H1 (cell line): ENCODE data around the gene OMP. TPM values are rescaled to one million over a fixed set of nuclear protein-coding genes. Genes with fewer than 3 reads are reported as not detected.
A peak's percentile ranks its signal among the peaks of the same experiment; 100 is the strongest.

Source experiments
- CTCF ChIA-PET: fragments of 300-600 bp; sonication (Branson Sonifier 250); formaldehyde crosslinking; loops from one replicate; lab custom pipeline; 2021; ENCODE audit not compliant: partially characterized antibody; lab: Charles Lee
- POLR2A ChIA-PET: fragments of 300-600 bp; sonication (Branson Sonifier 250); formaldehyde crosslinking; loops from one replicate; lab custom pipeline; 2021; ENCODE audit warnings: inconsistent platforms; ENCODE audit not compliant: partially characterized antibody; lab: Charles Lee
- DNase-seq, 2 experiments: peaks; one replicate each; pipeline versions ENCODE4 v3.0.0 to v3.0.0-alpha.2; 2010 to 2022; ENCODE audit warnings: low spot score in 2 of 2, low read depth in 1 of 2, mixed read lengths in 1 of 2
- FAIRE-seq: peaks from 2 replicates; lab custom pipeline; 2011; peaks lifted over from hg19 to GRCh38; lab: Jason Lieb, UNC
- H2AFZ ChIP-seq: 2 replicates; pipeline ENCODE4 v1.8.1; 2012; ENCODE audit warnings: low read length, inconsistent platforms
- H2AK5ac ChIP-seq: 2 replicates; pipeline ENCODE4 v1.6.1; 2013; ENCODE audit warnings: low read depth, low read length
- H2BK120ac ChIP-seq: replicated peaks from 2 replicates; pipeline ENCODE3; 2013; ENCODE audit warnings: low read depth, low read length, inconsistent platforms
- H2BK12ac ChIP-seq: 2 replicates; pipeline ENCODE4 v1.6.1; 2013; ENCODE audit warnings: low read depth, low read length
- H2BK15ac ChIP-seq: 2 replicates; pipeline ENCODE4 v1.6.1; 2013; ENCODE audit warnings: low read length
- H2BK20ac ChIP-seq: 2 replicates; pipeline ENCODE4 v1.6.1; 2013; ENCODE audit warnings: low read length
- H2BK5ac ChIP-seq: 2 replicates; pipeline ENCODE4 v1.6.1; 2013; ENCODE audit warnings: low read depth, low read length
- H3K14ac ChIP-seq: 2 replicates; pipeline ENCODE4 v1.6.1; 2013; ENCODE audit warnings: inconsistent platforms; ENCODE audit not compliant: insufficient read length
- H3K18ac ChIP-seq: 2 replicates; pipeline ENCODE4 v1.6.1; 2013; ENCODE audit warnings: low read length; ENCODE audit errors: extremely low read depth
- H3K23ac ChIP-seq: 2 replicates; pipeline ENCODE4 v1.6.1; 2013; ENCODE audit warnings: inconsistent platforms; ENCODE audit not compliant: insufficient read length
- H3K23me2 ChIP-seq: 2 replicates; pipeline ENCODE4 v1.6.1; 2013; ENCODE audit warnings: low read depth, low read length
- H3K27ac ChIP-seq: 2 replicates; pipeline ENCODE4 v1.6.1; 2011; ENCODE audit warnings: low read depth, low read length, inconsistent platforms
- H3K27me3 ChIP-seq, 4 experiments: replicated peaks in 1 of 4; 1 replicate in 1 of 4; 2 replicates in 3 of 4; pipeline versions ENCODE4 v1.6.1 to v1.8.1; 2011 to 2013; ENCODE audit warnings: low read length in 3 of 4, mild to moderate bottlenecking in 3 of 4, inconsistent platforms in 2 of 4, mixed read lengths in 2 of 4, moderate library complexity in 1 of 4; ENCODE audit not compliant: control insufficient read depth in 3 of 4, insufficient read depth in 3 of 4; ENCODE audit errors: extremely low read depth in 1 of 4
- H3K36me3 ChIP-seq, 4 experiments: 2 replicates each; pipeline versions ENCODE4 v1.6.1 to v1.8.1; 2011 to 2013; ENCODE audit warnings: mild to moderate bottlenecking in 4 of 4, low read length in 3 of 4, moderate library complexity in 2 of 4, control low read depth in 1 of 4, inconsistent platforms in 1 of 4; ENCODE audit not compliant: insufficient read depth in 4 of 4, control insufficient read depth in 2 of 4
- H3K4ac ChIP-seq: replicated peaks from 2 replicates; pipeline ENCODE3; 2013; ENCODE audit warnings: low read length, low read depth, mixed read lengths, inconsistent platforms; ENCODE audit not compliant: insufficient read length
- H3K4me1 ChIP-seq, 4 experiments: replicated peaks in 1 of 4; 1 replicate in 1 of 4; 2 replicates in 3 of 4; pipeline versions ENCODE4 v1.6.1 to v1.8.1; 2011 to 2013; ENCODE audit warnings: low read length in 3 of 4, inconsistent platforms in 2 of 4, mixed read lengths in 1 of 4; ENCODE audit not compliant: insufficient read depth in 4 of 4, control insufficient read depth in 3 of 4
- H3K4me2 ChIP-seq, 2 experiments: 2 replicates each; pipeline versions ENCODE4 v1.6.1 to v1.8.1; 2011 to 2013; ENCODE audit warnings: low read depth in 2 of 2, low read length in 2 of 2, control low read depth in 1 of 2, inconsistent platforms in 1 of 2, mild to moderate bottlenecking in 1 of 2; ENCODE audit not compliant: insufficient read depth in 1 of 2
- H3K4me3 ChIP-seq, 4 experiments: fragments of 200-600, 300-600 bp in 1 of 4; sonication (generic), shearing (Covaris generic), sonication (Bioruptor Twin) in 1 of 4; 2 replicates each; pipeline versions ENCODE4 v1.5.1 to v1.8.1; 2011 to 2016; ENCODE audit warnings: low read length in 4 of 4, low read depth in 3 of 4, control low read depth in 2 of 4, inconsistent platforms in 2 of 4, mild to moderate bottlenecking in 2 of 4, mixed read lengths in 1 of 4, moderate library complexity in 1 of 4; ENCODE audit not compliant: insufficient read depth in 2 of 4; ENCODE audit errors: extremely low read depth in 1 of 4
- H3K56ac ChIP-seq: replicated peaks from 2 replicates; pipeline ENCODE3; 2013; ENCODE audit warnings: low read depth, mild to moderate bottlenecking, mixed read lengths, low read length, inconsistent platforms; ENCODE audit not compliant: insufficient read length
- H3K79me1 ChIP-seq: 2 replicates; pipeline ENCODE4 v1.6.1; 2013; ENCODE audit warnings: low read depth, low read length, control low read depth
- H3K79me2 ChIP-seq, 2 experiments: 2 replicates each; pipeline versions ENCODE4 v1.6.1 to v1.8.1; 2012 to 2013; ENCODE audit warnings: low read length in 2 of 2, mild to moderate bottlenecking in 2 of 2, inconsistent platforms in 1 of 2; ENCODE audit not compliant: insufficient read depth in 2 of 2, control insufficient read depth in 1 of 2
- H3K9ac ChIP-seq, 4 experiments: replicated peaks in 1 of 4; 1 replicate in 1 of 4; 2 replicates in 3 of 4; pipeline versions ENCODE4 v1.6.1 to v1.8.1; 2011 to 2013; ENCODE audit warnings: low read depth in 3 of 4, low read length in 3 of 4, control low read depth in 2 of 4, mild to moderate bottlenecking in 2 of 4, moderate library complexity in 2 of 4, inconsistent platforms in 1 of 4; ENCODE audit errors: extremely low read depth in 1 of 4
- H3K9me3 ChIP-seq, 2 experiments: 2 replicates each; pipeline versions ENCODE4 v1.6.1 to v1.8.1; 2012 to 2013; ENCODE audit warnings: mild to moderate bottlenecking in 2 of 2, moderate library complexity in 2 of 2, control low read depth in 1 of 2, inconsistent platforms in 1 of 2, low read depth in 1 of 2, low read length in 1 of 2, mixed read lengths in 1 of 2; ENCODE audit not compliant: insufficient read depth in 2 of 2
- H4K20me1 ChIP-seq, 2 experiments: replicated peaks in 1 of 2; 2 replicates each; pipeline versions ENCODE3 to v1.8.1; 2011 to 2013; ENCODE audit warnings: inconsistent platforms in 2 of 2, low read length in 2 of 2, mild to moderate bottlenecking in 1 of 2; ENCODE audit not compliant: insufficient read depth in 2 of 2, control insufficient read depth in 1 of 2
- H4K5ac ChIP-seq: 2 replicates; pipeline ENCODE4 v1.6.1; 2013; ENCODE audit warnings: low read length, low read depth, mixed read lengths, inconsistent platforms; ENCODE audit not compliant: insufficient read length
- H4K8ac ChIP-seq: 2 replicates; pipeline ENCODE4 v1.8.0; 2013; ENCODE audit warnings: mild to moderate bottlenecking, moderate library complexity, low read length, inconsistent platforms; ENCODE audit not compliant: insufficient read depth; ENCODE audit errors: extremely low read depth
- H4K91ac ChIP-seq: replicated peaks from 2 replicates; pipeline ENCODE3; 2013; ENCODE audit warnings: low read length, mixed read lengths, inconsistent platforms; ENCODE audit not compliant: insufficient read length
- CBX5 ChIP-seq: fragments of 300-800, 300-1000 bp; sonication (generic); IDR thresholded peaks from 2 replicates; pipeline ENCODE4 v1.7.1; 2016; ENCODE audit warnings: antibody characterized with exemption, low read length, low read depth
- CHD1 ChIP-seq: IDR thresholded peaks from 2 replicates; pipeline ENCODE4 v1.6.1; 2012; ENCODE audit warnings: low read depth, low read length, improper control_type of control experiment
- CREB1 ChIP-seq: IDR thresholded peaks from 2 replicates; pipeline ENCODE4 v1.6.1; 2012; ENCODE audit warnings: inconsistent platforms
- KDM1A ChIP-seq: fragments of 200-600, 300-600 bp; sonication (generic); IDR thresholded peaks from 2 replicates; pipeline ENCODE4 v1.7.1; 2016; ENCODE audit warnings: mild to moderate bottlenecking, low read length, borderline replicate concordance
- MAFK ChIP-seq: IDR thresholded peaks from 2 replicates; pipeline ENCODE4 v1.6.1; 2012; ENCODE audit warnings: low read depth, mild to moderate bottlenecking, improper control_type of control experiment, low read length
- NRF1 ChIP-seq: IDR thresholded peaks from 2 replicates; pipeline ENCODE4 v1.6.1; 2011; ENCODE audit warnings: mild to moderate bottlenecking, low read depth, low read length, improper control_type of control experiment
- YY1 ChIP-seq: IDR thresholded peaks from 2 replicates; pipeline ENCODE4 v1.6.1; 2011; ENCODE audit warnings: low read depth, mild to moderate bottlenecking, low read length
- ZNF274 ChIP-seq: IDR thresholded peaks from 2 replicates; pipeline ENCODE4 v1.7.0; 2012; ENCODE audit warnings: low read length, borderline replicate concordance; ENCODE audit errors: extremely low read depth
- WGBS, 2 experiments: shearing (Covaris generic) in 1 of 2; methylation state at CpG; one replicate each; pipeline versions ENCODE4 v1.1.6 to v1.1.7; 2013 to 2015; ENCODE audit warnings: low lambda C conversion rate in 2 of 2, mixed read lengths in 2 of 2, inconsistent platforms in 1 of 2, low coverage in 1 of 2, missing lambda C conversion rate in 1 of 2; ENCODE audit not compliant: insufficient replicate concordance in 2 of 2, insufficient coverage in 1 of 2, insufficient read length in 1 of 2; ENCODE audit errors: extremely low coverage in 1 of 2, missing lambda C conversion rate in 1 of 2; 5-methylcytosine and 5-hydroxymethylcytosine counted together
- polyA plus RNA-seq, 7 experiments: library from polyadenylated mRNA; depleted of rRNA in 3 of 7; stranded (reverse) in 5 of 7; unstranded in 2 of 7; fragments of >200 nt in 5 of 7; fragments of 200-250 nt in 2 of 7; gene quantifications; 1 replicate in 5 of 7; 2 replicates in 1 of 7; 4 replicates in 1 of 7; pipeline versions ENCODE4 v1.2.1 to v1.2.3, GENCODE V29; 2011 to 2013; ENCODE audit warnings: missing spikeins in 2 of 7, mixed read lengths in 2 of 7
- total RNA-seq: library from RNA; stranded (reverse); fragmentation: NEBNext Ultra II Directional; extraction: Animal tissue kit (Norgen Biotek cat#: 25700); gene quantifications from 2 replicates; pipeline ENCODE4 v1.2.1, GENCODE V29; 2021
- TF ChIP-seq, protein P1 (sequence below): IDR thresholded peaks from 2 replicates; pipeline ENCODE4 v1.6.1; 2012; ENCODE audit warnings: inconsistent platforms

OMP gene
- total and polyA plus RNA-seq, 2 of the 8 experiments (the other 6 are each of a cell fraction or from before 2014, with no cell fraction given): not detected

- no peak for TF ChIP-seq CHD1
- TF ChIP-seq CREB1: no peak
- TF ChIP-seq NRF1: no peak
- TF ChIP-seq, protein P1, sequence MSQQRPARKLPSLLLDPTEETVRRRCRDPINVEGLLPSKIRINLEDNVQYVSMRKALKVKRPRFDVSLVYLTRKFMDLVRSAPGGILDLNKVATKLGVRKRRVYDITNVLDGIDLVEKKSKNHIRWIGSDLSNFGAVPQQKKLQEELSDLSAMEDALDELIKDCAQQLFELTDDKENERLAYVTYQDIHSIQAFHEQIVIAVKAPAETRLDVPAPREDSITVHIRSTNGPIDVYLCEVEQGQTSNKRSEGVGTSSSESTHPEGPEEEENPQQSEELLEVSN: no peak
- TF ChIP-seq ZNF274: no peak
- TF ChIP-seq MAFK: no peak
- TF ChIP-seq KDM1A: no peak
- no peak for TF ChIP-seq YY1
- TF ChIP-seq CBX5: no peak
- no peak overlapping the region for H2BK120ac ChIP-seq
- ChIA-PET CTCF (interaction anchor here (1.6 to 8.4 kb wide), 5 partner anchors 9 to 105 kb away, joined by 4 to 95 read pairs (median 6); partner anchors contain the start of gene OMP), POLR2A (interaction anchor here (1.4 to 2.5 kb wide), 2 partner anchors 7 to 10 kb away, joined by 4 to 7 read pairs; no protein-coding TSS in a partner anchor)
- H3K18ac ChIP-seq: no peak overlapping the region
- 90% methylated on average over 12 of the region's 12 CpGs; no CpG with 5 or more reads in 1 of the 2 experiments for WGBS, 2 experiments
- H3K36me3 ChIP-seq: no peaks in the 10 kb centered on the region
- no peak overlapping the region for H3K23ac ChIP-seq
- no peak overlapping the region for H4K5ac ChIP-seq
- no peaks in the 10 kb centered on the region; the same call in 1 of the 2 replicates for H3K79me1 ChIP-seq
- H3K23me2 ChIP-seq: no peaks in the 10 kb centered on the region
- no peak overlapping the region for H2AFZ ChIP-seq
- H2BK20ac ChIP-seq: no peak overlapping the region
- no peaks in the 10 kb centered on the region for H3K9me3 ChIP-seq
- DNase-seq (no peak), FAIRE-seq (no peak)
- H3K56ac ChIP-seq: no peak overlapping the region
- H3K9ac ChIP-seq: peak overlapping the region in 1 of 4 experiments; percentile 37; a peak in 1 of 7 replicates
- H3K4me3 ChIP-seq: no peak overlapping the region
- H4K20me1 ChIP-seq: peaks cover 0 to 5% of the 10 kb centered on the region in 2 experiments
- H4K8ac ChIP-seq: no peak overlapping the region
- no peak overlapping the region for H2BK15ac ChIP-seq
- no peak overlapping the region for H3K27ac ChIP-seq
- no peaks in the 10 kb centered on the region for H3K79me2 ChIP-seq
- peaks cover 0 to 2% (median 0%) of the 10 kb centered on the region in 4 experiments; a peak in 2 of 7 replicates for H3K4me1 ChIP-seq
- no peak overlapping the region for H3K4me2 ChIP-seq
- no peak overlapping the region for H2BK5ac ChIP-seq
- H3K4ac ChIP-seq: no peak overlapping the region
- no peak overlapping the region for H4K91ac ChIP-seq
- H3K14ac ChIP-seq: no peak overlapping the region
- H2AK5ac ChIP-seq: no peak overlapping the region
- H2BK12ac ChIP-seq: no peak overlapping the region
- H3K27me3 ChIP-seq: no peaks in the 10 kb centered on the region
These were observed 18.9 kb upstream of the OMP start for GRCh38 chr11:77083566-77084245.
